ENCODE measurements around the gene PITPNM2.
A peak's percentile ranks its signal among the peaks of the same experiment; 100 is the strongest.
"Not testable (repeated sequence)": the region's sequence is repeated elsewhere in the genome, so short reads cannot be mapped to it uniquely, and the experiment has no call there.

Gene PITPNM2

DNA sequence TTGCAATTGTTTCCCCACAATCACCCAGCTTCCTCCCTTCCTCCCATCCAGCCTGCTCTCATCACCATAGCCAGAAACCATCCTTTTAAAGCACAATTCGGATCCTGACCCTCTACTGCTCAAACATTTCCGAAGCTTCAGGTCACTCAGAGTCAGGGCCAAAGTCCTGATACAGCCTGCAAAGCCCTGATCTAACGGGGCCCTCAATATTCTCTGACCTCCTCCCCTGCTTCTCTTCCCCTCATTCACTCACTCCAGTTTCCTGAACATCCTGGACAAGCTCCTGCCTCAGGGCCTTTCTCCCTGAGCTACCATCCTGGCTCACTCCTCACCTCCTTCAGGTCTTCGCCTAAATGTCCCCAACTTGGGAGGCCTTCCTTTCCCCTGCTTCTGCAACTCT is 46.1 kb downstream of the PITPNM2 start:
- Histone ChIP-seq H2BK120ac (ENCODE audit: low read depth, low read length) (no peak overlapping the region), H2AK5ac (ENCODE audit: low read depth, low read length) (no peak overlapping the region), H3K36me3 (replicated peaks in 1 of 2; ENCODE audit: control insufficient read depth in 2 of 2, insufficient read depth in 2 of 2, low read length in 2 of 2) (peaks cover 0 to 14% of the 10 kb centered on the region in 2 donors), H3K14ac (ENCODE audit: low read length) (no peak overlapping the region), H3K9ac (ENCODE audit: low read depth, low read length, poor library complexity) (no peak overlapping the region), H2AFZ (ENCODE audit: low read length) (no peak overlapping the region), H3K79me1 (ENCODE audit: low read depth, low read length) (no peaks in the 10 kb centered on the region), H3K18ac (ENCODE audit: low read length) (no peak overlapping the region), H4K91ac (ENCODE audit: low read depth, low read length, poor library complexity) (no peak overlapping the region), H3K27me3 (ENCODE audit: control insufficient read depth in 3 of 3, insufficient read depth in 3 of 3, low read depth in 1 of 3, low read length in 3 of 3) (no peaks in the 10 kb centered on the region), H3K4me2 (ENCODE audit: insufficient read depth, low read length, poor library complexity, severe bottlenecking) (no peak overlapping the region), H2BK15ac (ENCODE audit: low read length) (no peak overlapping the region), H2BK5ac (ENCODE audit: low read length) (no peak overlapping the region), H4K8ac (ENCODE audit: low read depth, low read length) (no peak overlapping the region), H3K9me3 (replicated peaks in 1 of 2; ENCODE audit: control insufficient read depth in 2 of 2, insufficient read depth in 1 of 2, low read depth in 1 of 2, low read length in 2 of 2) (no peaks in the 10 kb centered on the region), H2BK12ac (ENCODE audit: low read length) (no peak overlapping the region), H3K4ac (ENCODE audit: low read length) (no peak overlapping the region), H3K4me1 (ENCODE audit: control insufficient read depth in 2 of 2, insufficient read depth in 1 of 2, low read depth in 1 of 2, low read length in 2 of 2) (peaks cover 25 to 27% of the 10 kb centered on the region in 2 donors), H3K4me3 (ENCODE audit: low read length in 2 of 2) (no peak overlapping the region), H3K23ac (ENCODE audit: low read depth, low read length, poor library complexity) (no peak overlapping the region), H3K27ac (replicated peaks; ENCODE audit: low read length) (no peak overlapping the region)
- WGBS, 2 donors (ENCODE audit: extremely low coverage in 2 of 2, insufficient read length in 2 of 2, insufficient replicate concordance in 1 of 2): no CpG with 5 or more reads among the region's 4 CpGs
- DNase-seq (ENCODE audit: low spot score): no peak

DNA sequence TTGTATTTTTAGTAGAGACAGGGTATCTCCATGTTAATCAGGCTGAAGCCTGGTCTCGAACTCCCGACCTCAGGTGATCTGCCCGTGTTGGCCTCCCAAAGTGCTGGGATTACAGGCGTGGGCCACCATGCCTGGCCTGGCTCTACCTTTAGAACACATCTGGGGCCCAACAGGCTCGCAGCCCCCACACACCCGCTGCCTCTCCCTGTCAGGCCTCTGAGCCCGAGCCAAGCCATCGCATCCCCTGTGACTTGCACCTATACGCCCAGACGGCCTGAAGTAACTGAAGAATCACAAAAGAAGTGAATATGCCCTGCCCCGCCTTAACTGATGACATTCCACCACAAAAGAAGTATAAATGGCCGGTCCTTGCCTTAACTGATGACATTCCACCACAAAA is 46.8 kb downstream of the PITPNM2 start:
- not testable (repeated sequence) for DNase-seq (ENCODE audit: low spot score); H2BK5ac ChIP-seq (ENCODE audit: low read length); H3K9me3 ChIP-seq (replicated peaks in 1 of 2; ENCODE audit: control insufficient read depth in 2 of 2, insufficient read depth in 1 of 2, low read depth in 1 of 2, low read length in 2 of 2); H2BK12ac ChIP-seq (ENCODE audit: low read length); H3K23ac ChIP-seq (ENCODE audit: low read depth, low read length, poor library complexity); H4K8ac ChIP-seq (ENCODE audit: low read depth, low read length); H3K79me1 ChIP-seq (ENCODE audit: low read depth, low read length); H2AK5ac ChIP-seq (ENCODE audit: low read depth, low read length); H2AFZ ChIP-seq (ENCODE audit: low read length); H4K91ac ChIP-seq (ENCODE audit: low read depth, low read length, poor library complexity); H3K4me3 ChIP-seq (ENCODE audit: low read length in 2 of 2); H3K27me3 ChIP-seq (ENCODE audit: control insufficient read depth in 3 of 3, insufficient read depth in 3 of 3, low read depth in 1 of 3, low read length in 3 of 3); H2BK120ac ChIP-seq (ENCODE audit: low read depth, low read length); H3K4ac ChIP-seq (ENCODE audit: low read length); H3K14ac ChIP-seq (ENCODE audit: low read length); H3K18ac ChIP-seq (ENCODE audit: low read length); H3K9ac ChIP-seq (ENCODE audit: low read depth, low read length, poor library complexity); H3K27ac ChIP-seq (replicated peaks; ENCODE audit: low read length); H2BK15ac ChIP-seq (ENCODE audit: low read length); H3K4me2 ChIP-seq (ENCODE audit: insufficient read depth, low read length, poor library complexity, severe bottlenecking)
- no CpG with 5 or more reads among the region's 12 CpGs for WGBS, 2 donors (ENCODE audit: extremely low coverage in 2 of 2, insufficient read length in 2 of 2, insufficient replicate concordance in 1 of 2)
- Histone ChIP-seq H3K4me1 (ENCODE audit: control insufficient read depth in 2 of 2, insufficient read depth in 1 of 2, low read depth in 1 of 2, low read length in 2 of 2) (peaks cover 23 to 27% of the 10 kb centered on the region in 2 donors), H3K36me3 (replicated peaks in 1 of 2; ENCODE audit: control insufficient read depth in 2 of 2, insufficient read depth in 2 of 2, low read length in 2 of 2) (peaks cover 0 to 14% of the 10 kb centered on the region in 2 donors)

GRCh38 chr12:123102781-123103503 is 47.9 kb downstream of the PITPNM2 start:
- Histone ChIP-seq H2BK12ac (ENCODE audit: low read length) (no peak overlapping the region), H3K27ac (replicated peaks; ENCODE audit: low read length) (no peak overlapping the region), H3K18ac (ENCODE audit: low read length) (no peak overlapping the region), H3K23ac (ENCODE audit: low read depth, low read length, poor library complexity) (no peak overlapping the region), H3K36me3 (replicated peaks in 1 of 2; ENCODE audit: control insufficient read depth in 2 of 2, insufficient read depth in 2 of 2, low read length in 2 of 2) (peaks cover 0 to 2% of the 10 kb centered on the region in 2 donors), H3K4me3 (ENCODE audit: low read length in 2 of 2) (no peak overlapping the region), H2AK5ac (ENCODE audit: low read depth, low read length) (no peak overlapping the region), H3K27me3 (ENCODE audit: control insufficient read depth in 3 of 3, insufficient read depth in 3 of 3, low read depth in 1 of 3, low read length in 3 of 3) (no peaks in the 10 kb centered on the region), H2BK120ac (ENCODE audit: low read depth, low read length) (no peak overlapping the region), H4K91ac (ENCODE audit: low read depth, low read length, poor library complexity) (peak overlapping the region; percentile 9), H2BK15ac (ENCODE audit: low read length) (no peak overlapping the region), H3K4me1 (ENCODE audit: control insufficient read depth in 2 of 2, insufficient read depth in 1 of 2, low read depth in 1 of 2, low read length in 2 of 2) (peaks cover 23 to 29% of the 10 kb centered on the region in 2 donors), H4K8ac (ENCODE audit: low read depth, low read length) (no peak overlapping the region), H3K9ac (ENCODE audit: low read depth, low read length, poor library complexity) (no peak overlapping the region), H2BK5ac (ENCODE audit: low read length) (no peak overlapping the region), H2AFZ (ENCODE audit: low read length) (peak overlapping the region; percentile 17), H3K9me3 (replicated peaks in 1 of 2; ENCODE audit: control insufficient read depth in 2 of 2, insufficient read depth in 1 of 2, low read depth in 1 of 2, low read length in 2 of 2) (no peaks in the 10 kb centered on the region), H3K14ac (ENCODE audit: low read length) (no peak overlapping the region), H3K79me1 (ENCODE audit: low read depth, low read length) (no peaks in the 10 kb centered on the region), H3K4ac (ENCODE audit: low read length) (no peak overlapping the region), H3K4me2 (ENCODE audit: insufficient read depth, low read length, poor library complexity, severe bottlenecking) (no peak overlapping the region)
- no peak for DNase-seq (ENCODE audit: low spot score)
- WGBS, 2 donors (ENCODE audit: extremely low coverage in 2 of 2, insufficient read length in 2 of 2, insufficient replicate concordance in 1 of 2): no CpG with 5 or more reads among the region's 5 CpGs

DNA sequence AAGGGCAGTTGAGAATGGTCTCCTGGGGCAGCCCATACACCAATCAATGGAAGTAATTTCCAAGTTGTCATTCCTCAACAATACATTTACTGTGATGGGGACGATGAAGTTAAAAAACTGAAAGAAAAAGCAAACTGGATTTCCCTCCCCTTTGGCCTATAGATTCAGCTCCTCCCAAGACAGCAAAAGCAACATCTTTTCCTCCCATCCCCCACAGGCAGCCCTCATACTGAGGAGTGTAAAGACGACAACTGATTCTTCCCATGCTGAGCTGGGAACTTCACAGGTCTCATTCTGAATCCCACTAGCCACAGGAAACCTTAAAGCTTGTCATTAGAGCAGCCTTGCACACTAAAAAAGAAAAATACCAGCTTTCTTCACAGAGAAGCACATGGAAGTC is 48.5 kb downstream of the PITPNM2 start:
- no peak overlapping the region for H3K23ac ChIP-seq (ENCODE audit: low read depth, low read length, poor library complexity)
- no peak overlapping the region for H3K18ac ChIP-seq (ENCODE audit: low read length)
- no peak overlapping the region for H3K4me2 ChIP-seq (ENCODE audit: insufficient read depth, low read length, poor library complexity, severe bottlenecking)
- peak overlapping the region; percentile 17 for H2AFZ ChIP-seq (ENCODE audit: low read length)
- no peak overlapping the region for H2BK5ac ChIP-seq (ENCODE audit: low read length)
- no peak for DNase-seq (ENCODE audit: low spot score)
- no CpG with 5 or more reads among the region's 2 CpGs for WGBS, 2 donors (ENCODE audit: extremely low coverage in 2 of 2, insufficient read length in 2 of 2, insufficient replicate concordance in 1 of 2)
- no peak overlapping the region for H2BK120ac ChIP-seq (ENCODE audit: low read depth, low read length)
- H3K14ac ChIP-seq (ENCODE audit: low read length): no peak overlapping the region
- H3K4me3 ChIP-seq (ENCODE audit: low read length in 2 of 2): no peak overlapping the region
- no peak overlapping the region for H2AK5ac ChIP-seq (ENCODE audit: low read depth, low read length)
- H3K27me3 ChIP-seq (ENCODE audit: control insufficient read depth in 3 of 3, insufficient read depth in 3 of 3, low read depth in 1 of 3, low read length in 3 of 3): no peaks in the 10 kb centered on the region
- H4K91ac ChIP-seq (ENCODE audit: low read depth, low read length, poor library complexity): no peak overlapping the region
- no peaks in the 10 kb centered on the region for H3K79me1 ChIP-seq (ENCODE audit: low read depth, low read length)
- H3K36me3 ChIP-seq (replicated peaks in 1 of 2; ENCODE audit: control insufficient read depth in 2 of 2, insufficient read depth in 2 of 2, low read length in 2 of 2): no peaks in the 10 kb centered on the region
- H3K27ac ChIP-seq (replicated peaks; ENCODE audit: low read length): no peak overlapping the region
- peaks cover 23 to 29% of the 10 kb centered on the region in 2 donors for H3K4me1 ChIP-seq (ENCODE audit: control insufficient read depth in 2 of 2, insufficient read depth in 1 of 2, low read depth in 1 of 2, low read length in 2 of 2)
- no peak overlapping the region for H2BK12ac ChIP-seq (ENCODE audit: low read length)
- H3K4ac ChIP-seq (ENCODE audit: low read length): no peak overlapping the region
- H4K8ac ChIP-seq (ENCODE audit: low read depth, low read length): no peak overlapping the region
- no peak overlapping the region for H2BK15ac ChIP-seq (ENCODE audit: low read length)
- H3K9ac ChIP-seq (ENCODE audit: low read depth, low read length, poor library complexity): no peak overlapping the region
- no peaks in the 10 kb centered on the region for H3K9me3 ChIP-seq (replicated peaks in 1 of 2; ENCODE audit: control insufficient read depth in 2 of 2, insufficient read depth in 1 of 2, low read depth in 1 of 2, low read length in 2 of 2)

Data from neuronal stem cell (in vitro differentiated cells).